DMS53 treated with DMSO at 0.1 percent for 48 hours (cell line): ENCODE measurements around the gene MTREX.

ENCODE experiments used
- DNase-seq: peaks from one replicate; lab custom pipeline; 2025; ENCODE audit not compliant: unreplicated experiment; lab: John Stamatoyannopoulos, UW

The MTREX gene

DNA sequence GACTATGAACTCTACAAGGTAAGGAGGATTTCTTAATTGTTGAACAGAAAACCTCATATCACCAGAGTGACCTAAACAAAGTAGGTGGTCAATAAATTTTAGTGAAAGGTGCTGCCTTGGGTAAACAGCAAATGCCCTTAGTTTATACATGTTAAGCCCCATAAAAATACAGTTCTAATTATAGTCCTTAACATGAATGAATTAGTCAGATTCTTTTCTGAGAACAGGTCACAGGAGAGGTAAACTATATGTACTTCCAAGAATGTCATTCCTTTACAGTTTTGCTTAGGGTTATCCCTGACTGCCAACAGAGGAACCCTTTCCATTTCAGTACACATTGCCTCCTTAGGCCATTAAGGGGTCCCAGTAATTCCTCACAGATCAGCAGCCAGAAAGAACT is 162.1 kb downstream of the MTREX start:
- no peak for DNase-seq

DNA sequence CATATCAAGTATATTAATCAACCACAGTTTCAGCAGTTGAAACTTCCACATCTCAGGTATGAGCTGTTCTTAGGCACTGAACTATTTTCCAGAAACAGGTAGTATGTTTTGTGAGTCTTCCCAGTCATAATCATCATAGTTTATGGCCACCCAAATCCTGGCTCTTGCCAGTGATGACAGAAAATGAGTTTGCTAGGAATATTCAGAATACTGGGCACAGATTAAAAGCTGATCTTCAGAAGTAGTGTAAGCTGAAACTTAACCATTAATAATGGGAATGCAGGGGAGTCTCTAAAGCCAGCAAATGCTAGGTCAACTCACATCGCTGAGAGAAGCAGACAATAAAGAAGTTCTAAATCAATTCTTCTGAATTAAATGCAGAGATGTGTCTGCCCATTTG is 162.5 kb downstream of the MTREX start:
- no peak for DNase-seq

DNA sequence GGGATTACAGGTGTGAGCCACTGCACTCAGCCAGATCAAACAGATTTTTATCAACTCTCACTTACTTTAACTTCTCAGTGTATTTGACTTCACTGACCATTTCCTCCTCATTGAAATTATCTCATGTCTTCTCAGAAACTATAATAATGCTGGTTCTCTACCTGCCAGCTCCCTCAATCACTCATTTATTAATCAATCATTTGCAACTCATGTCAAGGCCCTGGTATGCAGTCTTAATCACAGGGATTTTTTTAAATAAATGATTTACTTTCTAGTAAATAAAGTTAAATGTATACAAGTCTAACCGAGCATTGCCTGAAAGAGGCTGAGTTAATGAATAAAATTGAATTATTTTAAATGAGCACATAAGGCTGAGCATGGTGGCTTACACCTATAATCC is 163.7 kb downstream of the MTREX start:
- DNase-seq: no peak

DNA sequence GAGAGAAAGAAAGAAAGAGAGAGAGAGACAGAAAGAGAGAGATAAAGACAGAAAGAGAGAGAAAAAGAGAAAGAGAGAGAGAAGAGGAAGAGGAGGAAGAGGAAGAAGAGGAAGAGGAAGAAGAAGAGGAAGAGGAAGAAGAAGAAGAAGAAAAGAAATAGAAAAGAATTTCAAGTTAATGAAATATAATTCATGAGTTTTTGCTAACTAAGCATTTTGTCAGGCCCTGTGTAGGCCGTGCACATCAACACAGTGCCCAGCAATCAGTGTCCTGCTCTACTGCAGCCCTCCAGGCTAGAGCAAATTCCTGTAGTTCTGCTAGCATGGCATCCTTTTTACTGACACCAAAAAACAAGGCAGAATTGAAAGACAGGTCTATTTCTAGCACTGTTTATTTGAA is 164.9 kb downstream of the MTREX start:
- no peak for DNase-seq
